ENCODE measurements around the gene ZMIZ1. TPM values are rescaled to one million over a fixed set of nuclear protein-coding genes. Genes with fewer than 3 reads are reported as not detected.

The ZMIZ1 gene
- total RNA-seq, 4 donors from 2014 or later: 65.5 to 88.2 (median 69.3) TPM

GRCh38 chr10:79184657-79185056 is 115.9 kb downstream of the ZMIZ1 start:
- H3K4me1 ChIP-seq: peaks cover 0 to 100% (median 78%) of the 10 kb centered on the region in 4 donors
- no peak overlapping the region for H3K4me3 ChIP-seq
- H3K27me3 ChIP-seq: no peaks in the 10 kb centered on the region
- H3K36me3 ChIP-seq: peaks cover 0 to 8% (median 0%) of the 10 kb centered on the region in 3 donors
- no peak for DNase-seq (ENCODE audit: low spot score in 2 of 2)
- H3K27ac ChIP-seq: peak overlapping the region in 3 of 4 donors; percentile 49 to 68 (median 54)
- no peaks in the 10 kb centered on the region for H3K9me3 ChIP-seq
- no peak for TF ChIP-seq EP300 (IDR thresholded peaks at IDR 0.05)
- no peak for TF ChIP-seq CTCF (IDR thresholded peaks at IDR 0.05)
- no peak for TF ChIP-seq POLR2A (IDR thresholded peaks at IDR 0.05)
- WGBS, 2 donors: 43 to 56% methylated on average over 6 of the region's 6 CpGs

GRCh38 chr10:79185067-79185774 is 116.5 kb downstream of the ZMIZ1 start:
- H3K27ac ChIP-seq: peak overlapping the region in 3 of 4 donors; percentile 49 to 68 (median 67)
- 14 to 17% methylated on average over 12 of the region's 12 CpGs for WGBS, 2 donors
- no peak for DNase-seq (ENCODE audit: low spot score in 2 of 2)
- H3K9me3 ChIP-seq: no peaks in the 10 kb centered on the region
- peaks cover 0 to 100% (median 81%) of the 10 kb centered on the region in 4 donors for H3K4me1 ChIP-seq
- H3K27me3 ChIP-seq: no peaks in the 10 kb centered on the region
- peaks cover 0 to 8% (median 0%) of the 10 kb centered on the region in 3 donors for H3K36me3 ChIP-seq
- no peak overlapping the region for H3K4me3 ChIP-seq
- TF ChIP-seq POLR2A (IDR thresholded peaks at IDR 0.05) (no peak), EP300 (IDR thresholded peaks at IDR 0.05) (peak in 1 of 2 donors; percentile 61)

GRCh38 chr10:79185796-79186374 is 117.1 kb downstream of the ZMIZ1 start:
- TF ChIP-seq POLR2A (IDR thresholded peaks at IDR 0.05): no peak
- no peak for TF ChIP-seq CTCF (IDR thresholded peaks at IDR 0.05)
- no peak for TF ChIP-seq EP300 (IDR thresholded peaks at IDR 0.05)
- Histone ChIP-seq H3K9me3 (no peaks in the 10 kb centered on the region), H3K4me3 (no peak overlapping the region), H3K27ac (peak overlapping the region in 3 of 4 donors; percentile 49 to 68 (median 67)), H3K4me1 (peaks cover 0 to 100% (median 81%) of the 10 kb centered on the region in 4 donors), H3K27me3 (no peaks in the 10 kb centered on the region), H3K36me3 (peaks cover 0 to 8% (median 0%) of the 10 kb centered on the region in 3 donors)
- no peak for DNase-seq (ENCODE audit: low spot score in 2 of 2)
- WGBS, 2 donors: 50 to 56% methylated on average over 7 of the region's 7 CpGs

- no peak for DNase-seq (ENCODE audit: low spot score in 2 of 2)
- Histone ChIP-seq H3K27me3 (no peaks in the 10 kb centered on the region), H3K36me3 (peaks cover 0 to 8% (median 0%) of the 10 kb centered on the region in 3 donors), H3K9me3 (no peaks in the 10 kb centered on the region), H3K4me3 (no peak overlapping the region), H3K4me1 (peaks cover 0 to 100% (median 77%) of the 10 kb centered on the region in 4 donors), H3K27ac (peak overlapping the region in 3 of 4 donors; percentile 49 to 68 (median 67))
- 71 to 78% methylated on average over 7 of the region's 7 CpGs for WGBS, 2 donors
- no peak for TF ChIP-seq EP300 (IDR thresholded peaks at IDR 0.05)
- no peak for TF ChIP-seq CTCF (IDR thresholded peaks at IDR 0.05)
- no peak for TF ChIP-seq POLR2A (IDR thresholded peaks at IDR 0.05)
Measured at GRCh38 chr10:79186486-79187120, 117.8 kb downstream of the ZMIZ1 start.

- Histone ChIP-seq H3K4me1 (peaks cover 0 to 100% (median 74%) of the 10 kb centered on the region in 4 donors), H3K9me3 (no peaks in the 10 kb centered on the region), H3K27ac (peak overlapping the region in 3 of 4 donors; percentile 1 to 68 (median 49)), H3K27me3 (no peaks in the 10 kb centered on the region), H3K36me3 (peaks cover 0 to 8% (median 0%) of the 10 kb centered on the region in 3 donors), H3K4me3 (no peak overlapping the region)
- TF ChIP-seq POLR2A (IDR thresholded peaks at IDR 0.05) (no peak), CTCF (IDR thresholded peaks at IDR 0.05) (no peak), EP300 (IDR thresholded peaks at IDR 0.05) (no peak)
- 86 to 94% methylated on average over 15 of the region's 15 CpGs for whole genome bisulfite sequencing, 2 donors
- DNase-seq (ENCODE audit: low spot score in 2 of 2): no peak
Measured at GRCh38 chr10:79187121-79187940, 118.6 kb downstream of the ZMIZ1 start.
